Mesothelial cell of epicardium (in vitro differentiated cells): ENCODE results near the gene PRSS38. TPM values are rescaled to one million over a fixed set of nuclear protein-coding genes. Genes with fewer than 3 reads are reported as not detected.

Experiments used
- DNase-seq, 2 experiments: peaks; one replicate each; pipeline ENCODE4 v3.0.0; 2021; ENCODE audit warnings: low spot score in 2 of 2; ENCODE audit not compliant: unreplicated experiment in 2 of 2
- H3K27ac Mint-ChIP-seq: 2 replicates; pipeline ENCODE4 v1.8.0; 2021; ENCODE audit warnings: mixed read lengths
- H3K27me3 Mint-ChIP-seq: 2 replicates; pipeline ENCODE4 v1.8.0; 2021; ENCODE audit warnings: low read depth, mixed read lengths
- H3K36me3 Mint-ChIP-seq: 2 replicates; pipeline ENCODE4 v1.8.0; 2021; ENCODE audit warnings: mixed read lengths
- H3K4me1 Mint-ChIP-seq: 2 replicates; pipeline ENCODE4 v1.8.0; 2021; ENCODE audit warnings: mixed read lengths
- H3K4me3 Mint-ChIP-seq: 2 replicates; pipeline ENCODE4 v1.8.0; 2021; ENCODE audit warnings: mild to moderate bottlenecking, moderate library complexity, mixed read lengths
- H3K9me3 Mint-ChIP-seq: 2 replicates; pipeline ENCODE4 v1.8.0; 2021; ENCODE audit warnings: mixed read lengths
- CTCF ChIP-seq: fragments of 200-600 bp; sonication (generic); IDR thresholded peaks from one replicate; pipeline ENCODE4 v1.5.0; 2021; ENCODE audit warnings: antibody characterized with exemption; ENCODE audit not compliant: unreplicated experiment
- total RNA-seq: library from RNA; stranded (reverse); gene quantifications from 3 replicates; pipeline ENCODE4 v1.2.1, GENCODE V29; 2021

The PRSS38 gene
- total RNA-seq, 1 donor from 2014 or later: not detected

- peaks cover 44% of the 10 kb centered on the region for H3K9me3 Mint-ChIP-seq
- H3K4me1 Mint-ChIP-seq: no peaks in the 10 kb centered on the region
- H3K4me3 Mint-ChIP-seq: no peak overlapping the region
- TF ChIP-seq CTCF: no peak
- no peak overlapping the region for H3K27ac Mint-ChIP-seq
- no peak for DNase-seq
- H3K27me3 Mint-ChIP-seq: peaks cover 19% of the 10 kb centered on the region
- H3K36me3 Mint-ChIP-seq: no peaks in the 10 kb centered on the region
Observed at GRCh38 chr1:227805606-227806197, 9.8 kb upstream of the PRSS38 start.

DNA sequence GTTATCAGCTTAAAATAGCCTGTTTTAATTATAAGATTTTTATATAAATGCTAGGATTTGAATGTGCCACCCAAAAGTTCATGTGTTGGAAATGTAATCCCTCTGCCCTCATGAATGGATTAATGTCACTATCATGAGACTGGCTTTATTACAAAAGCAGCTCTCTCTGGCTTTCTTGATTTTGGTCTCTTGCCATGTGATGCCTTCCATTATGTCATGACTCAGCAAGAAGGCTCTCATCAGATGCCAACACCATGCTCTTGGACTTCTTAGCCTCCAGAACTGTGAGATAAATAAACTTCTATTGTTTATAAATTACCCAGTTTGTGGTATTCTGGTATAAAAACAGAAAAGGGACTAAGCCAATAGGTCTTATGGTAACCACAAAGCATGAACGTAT, 6.9 kb upstream of the PRSS38 start:
- Mint-ChIP-seq H3K9me3 (peaks cover 50% of the 10 kb centered on the region), H3K27ac (no peak overlapping the region), H3K36me3 (no peaks in the 10 kb centered on the region), H3K27me3 (peaks cover 7% of the 10 kb centered on the region), H3K4me3 (no peak overlapping the region), H3K4me1 (no peaks in the 10 kb centered on the region)
- DNase-seq: no peak
- no peak for TF ChIP-seq CTCF

GRCh38 chr1:227809026-227809425, 6.4 kb upstream of the PRSS38 start:
- no peak for TF ChIP-seq CTCF
- Mint-ChIP-seq H3K27me3 (peaks cover 6% of the 10 kb centered on the region), H3K9me3 (peaks cover 46% of the 10 kb centered on the region), H3K36me3 (no peaks in the 10 kb centered on the region), H3K4me1 (no peaks in the 10 kb centered on the region), H3K4me3 (no peak overlapping the region), H3K27ac (no peak overlapping the region)
- DNase-seq: no peak

- Mint-ChIP-seq H3K27ac (no peak overlapping the region), H3K4me1 (no peaks in the 10 kb centered on the region), H3K36me3 (peaks cover 2% of the 10 kb centered on the region), H3K9me3 (peaks cover 37% of the 10 kb centered on the region), H3K4me3 (no peak overlapping the region), H3K27me3 (no peaks in the 10 kb centered on the region)
- no peak for TF ChIP-seq CTCF
- DNase-seq: no peak
Observed at GRCh38 chr1:227813962-227814361, 1.5 kb upstream of the PRSS38 start.

GRCh38 chr1:227816750-227817446, 1.4 kb downstream of the PRSS38 start:
- H3K27ac Mint-ChIP-seq: no peak overlapping the region
- TF ChIP-seq CTCF: no peak

More at GRCh38 chr1:227816750-227817446, 1.4 kb downstream of the PRSS38 start:
- peaks cover 38% of the 10 kb centered on the region for H3K9me3 Mint-ChIP-seq
- peaks cover 4% of the 10 kb centered on the region for H3K27me3 Mint-ChIP-seq
- no peak for DNase-seq
- H3K4me1 Mint-ChIP-seq: no peaks in the 10 kb centered on the region
- no peak overlapping the region for H3K4me3 Mint-ChIP-seq
- H3K36me3 Mint-ChIP-seq: peaks cover 2% of the 10 kb centered on the region
